GM12872 (cell line): ENCODE data around the gene TOP2A.

Experiments
- TF ChIP-seq, protein P1 (sequence below): IDR thresholded peaks from 3 replicates; pipeline ENCODE4 v1.5.1; 2011; ENCODE audit warnings: low read depth, mild to moderate bottlenecking, low read length, moderate library complexity; ENCODE audit not compliant: insufficient read depth

The TOP2A gene

DNA sequence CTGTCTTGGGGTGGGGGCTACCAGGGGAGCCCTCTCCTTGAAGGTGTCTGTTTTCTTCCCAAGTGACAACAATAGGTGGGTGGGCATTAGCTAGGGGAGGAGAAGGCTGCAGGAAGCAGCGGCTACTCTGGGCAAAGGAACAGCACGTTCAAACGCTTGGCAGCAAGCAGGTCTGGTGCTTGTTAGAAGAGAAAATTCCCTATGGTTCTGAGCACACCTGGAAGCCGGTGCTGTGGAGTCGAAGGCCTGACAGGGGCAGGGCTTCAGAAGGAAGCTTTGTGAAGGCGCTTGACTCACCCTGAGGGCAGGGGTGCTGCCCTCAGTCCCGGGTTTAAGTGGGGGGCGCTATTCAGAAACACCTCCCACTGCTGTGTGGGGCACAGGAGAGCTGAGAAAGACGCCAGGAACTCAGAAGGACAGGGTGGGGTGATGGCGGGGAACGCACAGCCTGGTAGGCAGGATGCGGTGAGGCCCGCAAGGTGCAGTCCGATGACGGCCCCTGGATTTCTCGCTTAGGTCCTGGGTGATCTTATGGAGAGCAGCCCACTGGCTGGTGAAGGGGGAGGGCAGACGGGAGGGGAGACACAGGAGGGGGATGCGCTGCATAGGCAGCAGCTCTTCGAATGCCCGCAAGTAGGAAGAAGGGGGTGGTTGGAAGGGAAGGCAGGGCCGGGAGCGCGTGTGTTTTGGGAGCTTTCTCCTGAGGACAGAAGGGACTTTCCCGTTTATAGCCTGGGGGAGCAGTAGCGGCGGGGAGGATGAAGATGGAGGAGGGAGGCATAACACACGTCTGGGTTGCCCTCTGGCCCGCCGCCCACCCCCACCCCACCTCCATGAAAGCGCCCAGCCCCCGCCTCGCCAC, 56.4 kb downstream of the TOP2A start:
- TF ChIP-seq, protein P1, sequence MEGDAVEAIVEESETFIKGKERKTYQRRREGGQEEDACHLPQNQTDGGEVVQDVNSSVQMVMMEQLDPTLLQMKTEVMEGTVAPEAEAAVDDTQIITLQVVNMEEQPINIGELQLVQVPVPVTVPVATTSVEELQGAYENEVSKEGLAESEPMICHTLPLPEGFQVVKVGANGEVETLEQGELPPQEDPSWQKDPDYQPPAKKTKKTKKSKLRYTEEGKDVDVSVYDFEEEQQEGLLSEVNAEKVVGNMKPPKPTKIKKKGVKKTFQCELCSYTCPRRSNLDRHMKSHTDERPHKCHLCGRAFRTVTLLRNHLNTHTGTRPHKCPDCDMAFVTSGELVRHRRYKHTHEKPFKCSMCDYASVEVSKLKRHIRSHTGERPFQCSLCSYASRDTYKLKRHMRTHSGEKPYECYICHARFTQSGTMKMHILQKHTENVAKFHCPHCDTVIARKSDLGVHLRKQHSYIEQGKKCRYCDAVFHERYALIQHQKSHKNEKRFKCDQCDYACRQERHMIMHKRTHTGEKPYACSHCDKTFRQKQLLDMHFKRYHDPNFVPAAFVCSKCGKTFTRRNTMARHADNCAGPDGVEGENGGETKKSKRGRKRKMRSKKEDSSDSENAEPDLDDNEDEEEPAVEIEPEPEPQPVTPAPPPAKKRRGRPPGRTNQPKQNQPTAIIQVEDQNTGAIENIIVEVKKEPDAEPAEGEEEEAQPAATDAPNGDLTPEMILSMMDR = no peak

DNA sequence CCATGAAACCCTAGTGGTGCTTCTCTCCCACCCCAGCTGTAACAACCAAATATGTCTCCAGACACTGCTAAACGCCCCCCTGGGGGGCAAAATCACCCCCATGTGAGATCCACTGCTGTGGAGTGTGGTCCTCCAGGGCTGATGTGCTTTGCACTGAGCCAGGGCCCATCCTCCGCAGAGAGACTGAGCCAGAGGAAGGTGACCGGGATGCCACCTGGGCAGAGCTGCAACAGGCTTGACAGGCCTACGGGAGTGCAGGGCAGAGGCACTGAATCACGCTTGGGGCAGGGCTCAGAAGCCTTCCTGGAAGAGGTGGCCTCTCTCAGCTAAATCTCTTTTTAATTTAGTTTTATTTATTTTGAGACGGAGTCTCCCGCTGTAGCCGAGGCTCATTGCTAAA, 57.6 kb downstream of the TOP2A start:
- TF ChIP-seq, protein P1 = no peak

DNA sequence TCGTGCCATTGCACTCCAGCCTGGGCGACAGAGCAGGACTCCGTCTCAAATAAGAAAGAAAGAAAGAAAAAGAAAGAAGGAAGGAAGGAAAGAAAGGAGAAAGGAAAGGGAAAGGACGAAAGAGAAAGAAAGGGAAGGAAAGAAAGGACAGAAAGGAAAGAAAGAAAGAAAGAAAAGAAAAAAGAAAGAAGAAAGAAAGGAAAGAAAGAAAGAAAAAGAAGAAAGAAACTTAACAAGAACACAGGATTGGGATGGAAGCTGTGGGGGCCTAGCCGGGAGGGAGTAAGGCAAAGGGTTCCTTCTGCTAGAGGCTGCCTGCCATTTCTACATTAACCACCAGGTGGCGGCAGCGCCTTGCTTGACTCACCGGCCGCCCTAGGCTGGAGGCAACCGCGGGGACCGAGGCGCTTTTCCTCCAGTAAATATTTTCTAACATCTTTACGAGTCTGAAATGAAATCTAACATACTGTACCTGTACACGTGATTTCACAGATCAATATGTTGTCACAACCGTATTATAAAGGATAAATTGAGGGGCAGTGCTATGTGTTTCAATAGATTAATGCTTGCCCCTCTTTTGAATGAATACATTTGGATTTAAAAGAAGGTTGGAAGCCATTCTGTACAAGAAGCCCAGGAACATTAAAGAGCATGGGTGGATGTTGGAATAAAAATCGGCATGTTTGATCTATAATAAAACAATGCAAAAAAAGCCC, 59.2 kb downstream of the TOP2A start:
- TF ChIP-seq, protein P1 = peak; percentile 95

DNA sequence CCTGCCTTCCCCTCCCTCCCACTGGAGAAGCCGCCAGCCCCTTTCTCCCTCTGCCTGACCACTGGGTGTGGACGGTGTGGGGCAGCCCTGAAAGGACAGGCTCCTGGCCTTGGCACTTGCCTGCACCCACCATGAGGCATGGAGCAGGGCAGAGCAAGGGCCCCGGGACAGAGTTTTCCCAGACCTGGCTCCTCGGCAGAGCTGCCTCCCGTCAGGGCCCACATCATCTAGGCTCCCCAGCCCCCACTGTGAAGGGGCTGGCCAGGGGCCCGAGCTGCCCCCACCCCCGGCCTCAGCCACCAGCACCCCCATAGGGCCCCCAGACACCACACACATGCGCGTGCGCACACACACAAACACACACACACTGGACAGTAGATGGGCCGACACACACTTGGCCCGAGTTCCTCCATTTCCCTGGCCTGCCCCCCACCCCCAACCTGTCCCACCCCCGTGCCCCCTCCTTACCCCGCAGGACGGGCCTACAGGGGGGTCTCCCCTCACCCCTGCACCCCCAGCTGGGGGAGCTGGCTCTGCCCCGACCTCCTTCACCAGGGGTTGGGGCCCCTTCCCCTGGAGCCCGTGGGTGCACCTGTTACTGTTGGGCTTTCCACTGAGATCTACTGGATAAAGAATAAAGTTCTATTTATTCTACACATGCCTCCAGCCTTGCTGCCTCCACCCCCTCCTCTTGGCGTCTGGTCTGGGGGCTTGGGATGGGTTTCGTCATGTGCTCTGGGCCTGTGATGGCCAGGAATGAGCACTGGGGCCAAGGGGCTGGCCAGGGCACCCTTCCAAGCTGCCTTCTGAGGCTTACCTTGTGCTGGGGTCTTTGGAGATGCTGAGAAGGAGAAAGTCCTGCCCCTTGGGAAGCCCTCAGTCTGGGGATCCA, 60.5 kb downstream of the TOP2A start:
- TF ChIP-seq, protein P1 = no peak

DNA sequence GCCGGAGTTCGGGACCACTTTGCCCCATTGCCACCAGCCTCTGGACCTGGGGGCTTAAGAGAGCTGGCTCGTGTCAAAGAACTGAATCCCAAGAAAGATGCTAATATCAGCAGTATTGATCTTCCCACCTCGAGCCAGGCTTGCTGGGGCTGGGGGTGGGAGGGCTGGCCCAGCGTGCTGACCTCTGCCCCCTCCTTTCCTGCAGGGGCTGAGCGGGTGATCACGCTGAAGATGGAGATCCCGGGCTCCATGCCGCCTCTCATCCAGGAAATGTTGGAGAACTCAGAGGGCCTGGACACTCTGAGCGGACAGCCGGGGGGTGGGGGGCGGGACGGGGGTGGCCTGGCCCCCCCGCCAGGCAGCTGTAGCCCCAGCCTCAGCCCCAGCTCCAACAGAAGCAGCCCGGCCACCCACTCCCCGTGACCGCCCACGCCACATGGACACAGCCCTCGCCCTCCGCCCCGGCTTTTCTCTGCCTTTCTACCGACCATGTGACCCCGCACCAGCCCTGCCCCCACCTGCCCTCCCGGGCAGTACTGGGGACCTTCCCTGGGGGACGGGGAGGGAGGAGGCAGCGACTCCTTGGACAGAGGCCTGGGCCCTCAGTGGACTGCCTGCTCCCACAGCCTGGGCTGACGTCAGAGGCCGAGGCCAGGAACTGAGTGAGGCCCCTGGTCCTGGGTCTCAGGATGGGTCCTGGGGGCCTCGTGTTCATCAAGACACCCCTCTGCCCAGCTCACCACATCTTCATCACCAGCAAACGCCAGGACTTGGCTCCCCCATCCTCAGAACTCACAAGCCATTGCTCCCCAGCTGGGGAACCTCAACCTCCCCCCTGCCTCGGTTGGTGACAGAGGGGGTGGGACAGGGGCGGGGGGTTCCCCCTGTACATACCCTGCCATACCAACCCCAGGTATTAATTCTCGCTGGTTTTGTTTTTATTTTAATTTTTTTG, 61.6 kb downstream of the TOP2A start:
- TF ChIP-seq, protein P1 = no peak

DNA sequence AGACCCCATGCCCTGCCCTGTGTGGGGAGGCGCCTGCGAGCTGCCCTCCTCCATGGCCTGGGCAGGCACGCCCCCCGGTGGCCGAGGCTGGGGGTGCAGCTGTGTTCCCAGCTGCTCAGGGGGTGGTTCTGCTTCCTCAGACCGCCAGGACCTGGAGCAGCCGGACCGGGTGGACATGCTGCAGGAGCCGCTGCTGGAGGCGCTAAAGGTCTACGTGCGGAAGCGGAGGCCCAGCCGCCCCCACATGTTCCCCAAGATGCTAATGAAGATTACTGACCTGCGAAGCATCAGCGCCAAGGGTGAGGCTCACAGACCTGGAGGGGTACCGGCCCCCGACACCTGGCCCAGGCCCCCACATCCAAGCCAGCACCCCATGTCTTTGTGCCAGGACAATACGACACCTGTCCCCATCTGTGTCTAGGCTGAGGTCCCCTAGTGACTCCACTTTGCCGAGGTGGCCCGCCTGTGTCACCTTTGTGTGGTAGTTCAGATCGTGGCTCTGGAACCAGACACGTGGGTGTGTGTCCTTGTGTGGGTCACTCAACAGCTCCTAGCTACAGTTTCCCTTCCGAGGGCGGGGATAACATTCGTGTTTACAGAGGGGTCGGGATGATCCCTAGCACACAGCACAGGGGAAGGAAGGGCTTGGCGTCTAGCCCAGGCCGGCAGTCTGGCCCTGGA, 62.4 kb downstream of the TOP2A start:
- TF ChIP-seq, protein P1 = peak; percentile 92
